Adrenal gland (tissue), 12 donors: Measurements from ENCODE around the gene PLGLB2. TPM values are rescaled to one million over a fixed set of nuclear protein-coding genes. Genes with fewer than 3 reads are reported as not detected.
"Not testable (repeated sequence)": the region's sequence is repeated elsewhere in the genome, so short reads cannot be mapped to it uniquely, and the experiment has no call there.

Source experiments
- DNase-seq, 7 donors: peaks; one replicate each; pipeline ENCODE4 v3.0.0-alpha.2; 2019 to 2020
- H3K27ac ChIP-seq, 5 donors: fragments of 200-600 bp; sonication (generic) in 4 of 5; 1 replicate in 3 of 5; 2 replicates in 2 of 5; pipeline versions ENCODE4 v1.5.1 to v1.8.0; 2016 to 2020; ENCODE audit warnings: mild to moderate bottlenecking in 1 of 5
- H3K27me3 ChIP-seq: fragments of 200-600 bp; 2 replicates; pipeline ENCODE4 v1.8.0; 2021
- H3K36me3 ChIP-seq, 2 donors: fragments of 200-600 bp; replicated peaks in 1 of 2; 1 replicate in 1 of 2; 2 replicates in 1 of 2; pipeline versions ENCODE4 v1.5.1 to v1.8.0; 2018 to 2022
- H3K4me1 ChIP-seq, 2 donors: fragments of 200-600 bp; replicated peaks in 1 of 2; 1 replicate in 1 of 2; 2 replicates in 1 of 2; pipeline versions ENCODE4 v1.5.1 to v1.8.0; 2018 to 2021
- H3K4me3 ChIP-seq, 4 donors: fragments of 200-600 bp; sonication (generic) in 3 of 4; one replicate each; pipeline ENCODE4 v1.5.1; 2016 to 2018
- H3K9me3 ChIP-seq, 3 donors: fragments of 200-600 bp; sonication (generic) in 1 of 3; replicated peaks in 1 of 3; 1 replicate in 2 of 3; 2 replicates in 1 of 3; pipeline versions ENCODE4 v1.5.1 to v1.8.0; 2016 to 2021
- WGBS, 4 donors: extraction: QIAGEN DNeasy Blood & Tissue Kit in 2 of 4; methylation state at CpG; one replicate each; pipeline versions ENCODE4 v1.1.5 to v1.1.7; 2013 to 2017; 5-methylcytosine and 5-hydroxymethylcytosine counted together
- intact Hi-C, 2 donors: fragments of 100-400 bp; cut with DNase I; formaldehyde crosslinking; loops; one replicate each; pipeline versions ENCODE4 v1.14.1 to v1.15.0; 2022 to 2023
- polyA plus RNA-seq, 3 donors: library from polyadenylated mRNA; stranded (reverse); fragments of 200-250 nt in 2 of 3; fragments of 350-450 nt in 1 of 3; fragmentation: Illumina TruSeq in 1 of 3; extraction: RNeasy Lipid Tissue Mini Kit (QIAGEN cat#74804) in 1 of 3; gene quantifications; one replicate each; pipeline ENCODE4 v1.2.3, GENCODE V29; 2013 to 2014
- total RNA-seq, 9 donors: library from RNA; depleted of rRNA in 4 of 9; stranded (reverse); fragments of >200 nt in 4 of 9; fragments of 120-200 nt in 1 of 9; fragmentation: NEBNext Ultra II Directional in 1 of 9; extraction: Animal tissue kit (Norgen Biotek cat#: 25700) in 1 of 9; gene quantifications; one replicate each; pipeline versions ENCODE4 v1.1.0 to v1.2.4, GENCODE V29; 2013 to 2023
- donor health status: healthy with polysubstance abuse.
- donor health status: Bipolar disorder and iron deficiency.
- donor health status: DM: yes; HTN: yes; CAD: no.
- donor health status: DM: no; HTN: no; CAD: no.
- donor health status: DM: no; HTN: no; CAD: no.
- donor health status: DM: yes; HTN: yes; CAD: no.

Gene PLGLB2
- total and polyA plus RNA-seq, 12 donors, result 0.18 to 13.6 (median 0.77) TPM; not detected in 2

- 72 to 83% (median 80%) methylated on average over 1 to 3 of the region's 4 CpGs for WGBS, 4 donors
- H3K9me3 ChIP-seq, H3K27ac ChIP-seq, intact Hi-C loops, DNase-seq, H3K4me1 ChIP-seq, H3K4me3 ChIP-seq, H3K27me3 ChIP-seq, H3K36me3 ChIP-seq: not testable (repeated sequence)
Measured at GRCh38 chr2:87754759-87755158, 6.9 kb downstream of the PLGLB2 start.

Other genes starting within 250 kb of the PLGLB2 start
- 1 to 10 TPM in 6 of 9 donors, under 1 TPM in 2, not detected in 1; 0.72 to 5.9 (median 2.0) TPM for gene RGPD2, start 77.7 kb downstream of the PLGLB2 start, total RNA-seq
- 1 to 10 TPM in 2 of 3 donors, under 1 TPM in 1; 0.70 to 6.7 (median 1.6) TPM for gene RGPD2, start 77.7 kb downstream of the PLGLB2 start, polyA plus RNA-seq